Inflammatory macrophage treated with lipopolysaccharide for 1 hour (primary cell): ENCODE data around the gene INPP5A.
"Not testable (repeated sequence)": the region's sequence is repeated elsewhere in the genome, so short reads cannot be mapped to it uniquely, and the experiment has no call there.

Experiments used
- DNase-seq, 2 donors: peaks; one replicate each; pipeline ENCODE4 v3.0.0-alpha.2; 2020 to 2022

Gene INPP5A

DNA sequence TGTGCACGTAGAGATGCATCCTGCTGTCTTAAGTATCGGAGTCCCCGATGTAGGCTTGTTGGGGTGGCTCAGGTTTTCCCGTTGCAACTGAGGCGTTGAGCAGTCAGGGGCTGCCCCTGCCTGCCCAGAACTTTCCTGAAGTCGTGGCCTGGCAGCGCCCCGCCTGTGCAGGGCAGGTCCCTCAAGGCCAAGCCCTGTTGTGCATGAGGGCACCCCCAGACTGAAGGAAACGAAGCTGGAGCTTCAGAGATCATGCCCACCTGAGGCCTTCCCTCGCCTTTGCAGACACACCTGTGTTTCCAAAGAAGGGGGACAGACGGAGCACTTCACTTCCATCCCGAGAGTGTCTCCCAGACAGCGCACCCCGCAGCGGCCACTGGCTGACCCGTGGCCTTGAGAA is 127.3 kb downstream of the INPP5A start:
- no peak for DNase-seq

DNA sequence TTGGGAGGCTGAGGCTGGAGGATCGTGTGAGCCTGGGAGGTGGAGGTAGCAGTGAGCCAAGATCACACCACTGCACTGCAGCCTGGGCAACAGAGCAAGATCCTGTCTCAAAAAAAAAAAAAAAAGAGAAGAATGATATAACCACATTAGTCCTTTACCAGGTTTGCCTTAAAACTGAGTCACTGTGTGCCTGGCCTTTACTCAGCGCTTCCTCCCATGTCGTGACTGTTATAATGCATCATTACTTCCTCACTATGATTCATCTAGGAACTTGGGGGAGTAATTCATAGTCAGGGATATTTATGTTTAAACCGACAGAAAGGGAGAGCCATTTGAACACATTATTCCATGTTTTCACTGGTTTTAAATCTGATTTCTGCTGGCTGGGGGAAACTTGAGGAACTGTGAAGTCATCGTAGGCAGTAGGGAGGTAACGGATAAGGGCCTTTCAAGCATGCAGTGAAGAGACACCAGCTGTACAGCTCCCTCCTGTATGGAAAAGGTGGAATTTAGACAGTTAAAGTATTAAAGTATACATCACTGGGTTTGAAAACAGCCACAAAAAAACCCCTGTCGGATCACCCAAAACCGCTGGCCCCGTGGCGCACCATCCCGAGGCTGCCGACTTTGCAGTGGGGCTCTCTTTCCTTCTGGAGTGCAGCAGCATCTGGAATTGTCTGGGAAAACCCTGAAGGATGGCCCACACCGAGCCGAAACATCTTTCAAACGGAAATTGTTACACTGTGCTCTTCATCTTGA is 128.5 kb downstream of the INPP5A start:
- DNase-seq, result peak; percentile 69 to 87

DNA sequence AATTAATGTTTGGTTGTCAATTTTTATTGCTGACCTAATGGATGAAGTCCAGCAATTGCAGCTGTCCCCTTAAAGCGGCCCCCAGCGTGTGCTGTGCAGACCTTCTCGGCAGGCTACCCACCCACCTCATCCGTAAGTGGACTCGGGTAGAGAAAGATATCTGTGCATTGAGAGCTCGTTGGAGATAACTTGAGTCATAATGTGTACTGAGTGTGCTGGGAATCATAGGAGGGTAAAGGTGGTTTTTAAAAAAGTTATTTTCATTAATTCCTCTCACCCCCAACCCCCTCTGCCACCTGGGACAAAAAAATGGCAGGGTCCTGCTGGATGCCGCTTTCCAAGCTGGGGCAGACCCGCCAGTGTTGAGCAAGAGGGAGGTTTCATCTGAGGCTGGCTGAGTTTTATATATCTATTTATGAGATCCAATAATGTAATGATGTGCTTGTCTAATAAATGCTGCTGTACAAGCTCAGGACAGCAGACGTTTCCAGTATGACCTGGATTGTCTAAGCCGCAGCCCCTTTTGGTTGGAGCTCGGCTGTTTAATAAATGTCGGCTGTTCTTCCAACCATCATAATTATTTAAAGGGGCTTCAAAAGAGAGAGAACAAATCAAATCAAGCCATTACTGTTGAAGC is 129.2 kb downstream of the INPP5A start:
- no peak for DNase-seq

DNA sequence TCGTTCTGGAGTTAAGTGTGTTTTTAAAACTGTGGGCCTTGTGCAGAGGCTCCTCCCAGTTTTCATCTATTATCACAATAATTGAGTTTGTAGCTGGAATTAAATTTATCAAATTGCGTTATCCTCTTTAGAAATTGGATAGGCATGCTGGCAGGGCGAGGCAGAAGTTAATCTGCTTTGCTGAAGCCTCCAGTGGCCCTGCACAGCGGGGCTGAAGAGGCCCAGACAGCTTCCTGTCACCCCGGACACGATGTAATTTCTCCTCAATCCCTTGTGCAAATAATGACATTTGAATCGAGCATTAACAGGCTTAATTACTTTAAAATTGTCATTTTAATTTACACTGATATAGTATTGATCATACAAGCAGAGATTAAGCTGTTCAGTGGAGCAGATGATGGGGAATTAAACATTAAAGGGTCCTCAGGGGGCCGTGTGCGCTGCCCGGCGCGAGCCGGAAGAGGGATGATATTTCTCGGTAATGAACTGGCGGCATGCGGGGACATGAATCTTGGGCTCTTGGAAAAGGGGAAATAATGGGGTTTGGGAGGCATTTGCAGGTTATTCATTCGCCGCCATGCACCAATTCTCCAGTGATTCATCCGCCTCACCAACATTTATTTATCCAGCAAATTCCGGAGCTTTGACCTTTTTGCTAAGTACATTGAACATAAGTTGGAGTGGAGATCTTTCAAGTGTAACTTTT is 129.9 kb downstream of the INPP5A start:
- DNase-seq, result no peak

DNA sequence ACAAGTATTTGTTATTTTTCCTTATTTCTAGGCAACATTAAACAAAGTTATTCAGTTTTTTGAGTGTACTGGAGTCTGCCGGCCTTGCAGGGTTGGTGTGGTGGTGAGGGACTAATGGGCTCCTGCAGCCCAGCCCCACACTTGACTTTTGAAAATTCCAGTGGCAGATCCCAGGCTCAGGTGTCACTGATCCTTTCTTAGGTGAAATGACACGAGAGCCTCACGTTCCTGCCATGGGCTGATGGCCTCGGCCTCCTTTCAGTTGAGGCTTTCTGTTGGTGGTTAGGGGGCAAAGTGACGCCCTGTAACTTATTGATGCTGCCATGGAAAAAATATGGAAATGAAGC is 130.4 kb downstream of the INPP5A start:
- DNase-seq, result no peak

DNA sequence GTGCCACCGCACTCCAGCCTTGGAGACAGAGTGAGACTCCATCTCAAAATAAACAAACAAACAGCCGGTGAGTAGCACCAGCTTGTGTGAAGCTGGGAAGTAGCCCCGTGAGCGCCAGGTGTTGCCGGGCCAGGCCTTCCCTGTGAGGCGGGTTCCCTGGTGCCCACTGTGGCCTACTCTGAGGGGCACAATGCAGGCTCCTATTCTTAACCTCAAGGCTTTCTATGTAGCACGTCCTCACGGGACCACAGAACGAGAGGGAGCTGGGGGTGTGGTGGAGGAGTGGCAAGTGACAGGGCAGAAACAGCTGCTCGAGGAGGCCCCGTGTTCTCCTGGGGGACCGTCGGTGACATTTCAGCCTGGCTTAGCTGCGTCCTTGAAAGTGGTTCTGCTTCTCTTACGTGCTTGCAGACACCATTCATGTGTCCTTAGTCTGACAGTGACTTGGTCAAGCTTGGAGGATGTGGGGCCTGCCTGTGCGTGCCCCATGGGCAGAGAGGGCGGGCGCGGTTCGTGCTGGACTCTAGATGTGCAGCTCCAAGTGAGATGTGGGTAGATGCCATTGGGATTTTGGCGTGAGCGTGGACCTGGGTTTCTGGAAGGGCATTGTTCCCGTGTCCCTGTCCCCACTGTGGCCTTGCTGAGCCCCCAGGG is 131.7 kb downstream of the INPP5A start:
- DNase-seq, result no peak

DNA sequence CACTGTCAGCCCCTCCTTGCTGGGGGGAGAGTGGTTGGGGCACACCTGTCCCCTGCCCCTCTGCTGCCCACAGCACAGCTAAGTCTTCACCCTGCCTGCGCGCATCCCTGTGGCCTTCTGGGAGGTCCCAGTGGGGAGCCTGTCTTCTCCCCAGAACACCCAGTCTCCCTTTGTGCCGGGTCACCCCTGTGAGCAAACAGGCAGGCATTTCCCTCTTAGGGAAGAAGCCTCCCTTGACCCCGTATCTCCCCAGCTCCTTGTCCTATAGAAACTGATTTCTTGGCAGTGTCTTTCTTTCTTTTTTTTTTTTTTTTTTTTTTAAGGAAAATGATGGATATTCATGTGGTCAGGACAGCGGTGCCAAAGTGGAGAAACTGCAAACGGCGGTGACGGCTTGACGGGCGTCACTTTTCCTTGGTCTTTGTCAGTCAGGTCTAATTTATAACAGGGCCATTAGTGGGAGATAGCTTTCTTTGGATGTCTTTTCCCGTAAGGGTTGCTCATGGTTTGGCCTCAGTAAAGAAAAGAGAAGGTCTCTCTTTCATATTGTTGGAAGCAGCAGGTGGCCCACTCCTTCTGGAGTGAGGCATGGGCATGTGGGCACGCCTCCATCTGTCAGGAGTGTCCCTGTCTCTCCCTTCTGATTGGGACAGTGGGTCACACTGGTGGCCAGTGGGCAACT is 133.1 kb downstream of the INPP5A start:
- DNase-seq, result no peak

DNA sequence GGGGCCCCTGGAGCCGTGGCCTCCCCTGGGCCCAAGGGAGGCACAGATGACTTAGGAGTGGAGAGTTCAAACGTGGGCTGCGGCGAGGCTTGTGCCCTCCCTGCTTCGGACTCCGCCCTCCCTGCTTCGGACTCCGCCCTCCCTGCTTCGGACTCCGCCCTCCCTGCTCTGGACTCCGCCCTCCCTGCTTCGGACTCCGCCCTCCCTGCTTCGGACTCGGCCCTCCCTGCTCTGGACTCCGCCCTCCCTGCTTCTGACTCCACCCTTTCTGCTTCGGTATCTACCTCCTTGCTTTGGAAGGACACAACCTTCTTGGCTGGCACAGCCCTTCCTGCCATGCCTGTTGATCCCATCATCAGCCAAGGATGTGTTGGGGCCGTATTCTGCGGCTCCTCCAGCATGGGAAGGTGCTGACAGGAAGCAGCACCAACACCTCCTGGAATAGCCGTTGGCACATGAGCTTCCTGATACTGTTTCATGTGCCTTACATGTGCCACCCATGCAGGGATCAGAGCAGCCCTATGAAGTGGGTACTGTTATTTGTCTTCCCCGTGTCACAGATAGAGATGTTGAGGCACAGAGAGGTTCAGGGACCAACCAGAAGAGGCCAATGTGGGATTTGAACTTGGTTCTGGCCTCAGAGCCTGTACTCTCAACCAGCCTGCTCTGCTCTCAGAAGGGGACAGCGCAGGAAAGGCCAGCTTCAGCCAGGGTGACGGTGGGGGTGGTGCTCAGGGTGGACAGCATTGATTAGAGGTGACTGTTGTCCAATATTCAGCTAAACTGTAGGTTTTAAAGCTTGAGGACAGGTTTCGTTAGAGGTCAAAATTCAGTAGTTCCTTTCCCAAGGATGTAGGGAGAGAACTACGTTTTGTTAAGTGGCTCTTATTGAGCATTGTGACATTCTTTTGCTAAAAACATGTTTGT is 133.9 kb downstream of the INPP5A start:
- no peak for DNase-seq

DNA sequence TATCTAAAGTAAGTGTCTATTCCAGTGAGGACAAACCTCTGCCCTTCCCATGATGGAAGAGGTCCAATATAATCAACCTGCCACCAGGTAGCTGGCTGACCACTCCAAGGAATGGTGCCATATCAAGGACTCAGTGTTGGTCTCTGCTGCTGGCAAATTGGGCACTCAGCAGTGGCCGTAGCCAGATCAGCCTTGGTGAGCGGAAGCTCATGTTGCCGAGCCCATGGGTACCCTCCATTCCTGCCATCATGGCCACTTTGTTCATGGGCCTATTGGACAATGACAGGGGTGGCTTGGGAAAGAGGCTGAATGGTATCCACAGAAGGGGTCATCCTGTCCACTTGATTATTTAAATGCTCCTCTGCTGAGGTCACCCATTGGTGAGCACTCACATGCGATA is 136.2 kb downstream of the INPP5A start:
- DNase-seq, result not testable (repeated sequence)

DNA sequence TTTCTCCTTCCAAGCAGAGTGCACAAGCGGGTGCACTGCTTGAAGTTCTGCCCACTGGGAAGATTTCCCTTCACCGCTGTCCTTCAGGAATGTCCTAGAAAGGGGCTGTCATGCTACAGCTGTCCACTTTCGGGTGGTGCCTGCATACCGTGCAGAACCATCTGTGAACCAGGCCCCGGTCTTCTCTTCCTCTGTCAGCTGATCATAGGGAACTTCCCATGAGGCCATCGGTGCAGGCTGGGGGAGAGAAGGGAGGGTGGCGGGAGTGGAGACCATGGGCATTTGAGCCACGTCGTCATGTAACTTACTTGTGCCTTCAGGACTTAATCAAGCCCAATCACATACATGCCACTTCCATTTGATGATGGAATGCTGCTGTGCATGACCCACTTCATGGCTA is 136.7 kb downstream of the INPP5A start:
- no peak for DNase-seq

DNA sequence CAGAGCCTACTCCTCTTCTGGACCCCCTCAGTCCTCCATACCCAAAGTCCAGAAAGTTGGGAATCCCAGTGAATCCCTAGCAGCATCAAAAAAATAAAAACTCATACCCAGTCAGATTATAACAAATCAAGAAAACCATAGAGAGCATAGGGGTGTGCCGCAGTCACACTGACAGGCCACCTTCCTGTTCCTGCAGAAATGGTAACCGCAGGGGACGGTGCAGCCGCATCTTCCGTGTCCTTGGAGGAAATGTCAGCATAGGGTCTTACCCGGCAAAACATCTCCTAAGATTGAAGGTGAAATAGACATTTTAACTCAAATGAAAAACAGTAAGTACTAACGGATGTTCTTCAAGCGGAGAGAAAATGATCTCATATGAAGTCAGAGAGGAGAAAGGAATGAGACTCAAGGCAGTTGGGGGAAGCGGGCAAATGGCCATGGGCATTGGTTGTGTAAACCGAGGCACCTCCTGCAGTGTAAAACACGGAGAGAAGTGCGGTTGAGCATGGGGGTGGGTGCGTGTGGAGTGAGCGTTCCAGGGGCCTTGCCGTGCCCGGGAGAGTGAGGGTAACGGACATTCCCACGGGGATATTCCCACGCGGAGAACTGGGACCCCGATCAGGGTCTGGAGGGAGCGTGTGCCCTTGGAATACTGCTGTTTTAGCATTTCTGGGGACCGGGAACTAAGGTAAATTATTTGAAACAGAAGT is 137.6 kb downstream of the INPP5A start:
- no peak for DNase-seq

DNA sequence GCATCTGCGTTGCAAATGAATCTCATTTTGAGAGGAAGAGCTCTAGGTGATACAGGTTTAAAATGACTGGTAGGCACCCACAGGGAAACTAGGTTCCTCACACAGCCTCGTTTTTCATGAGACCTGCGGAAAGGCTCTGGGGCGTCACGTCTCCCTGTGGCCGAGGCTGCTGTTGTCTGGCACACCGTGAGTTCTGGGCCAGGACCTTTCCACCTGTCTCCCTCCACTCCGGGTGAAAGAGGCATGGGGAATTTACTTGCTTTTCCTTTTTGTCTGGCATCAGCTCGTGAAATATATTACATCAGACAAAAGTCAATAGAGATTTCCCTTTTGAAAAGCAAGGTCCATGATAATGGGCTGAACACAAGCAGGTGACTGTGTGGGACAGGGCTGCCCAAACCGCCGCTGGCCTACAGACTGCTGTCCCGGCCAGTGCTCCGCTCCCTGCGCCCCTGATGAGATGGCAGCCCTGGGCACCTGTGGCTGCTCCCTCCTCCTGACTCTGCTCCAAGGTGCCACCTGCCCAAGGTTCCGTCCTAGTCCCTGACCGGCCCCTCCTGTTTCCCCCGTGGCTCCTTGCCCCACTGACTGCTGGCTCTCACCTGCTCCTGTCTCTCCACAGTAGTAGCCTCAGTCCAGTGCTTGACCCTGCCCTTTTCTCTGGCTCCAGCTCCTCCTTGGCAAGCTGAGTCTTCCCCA is 138.8 kb downstream of the INPP5A start:
- no peak for DNase-seq

DNA sequence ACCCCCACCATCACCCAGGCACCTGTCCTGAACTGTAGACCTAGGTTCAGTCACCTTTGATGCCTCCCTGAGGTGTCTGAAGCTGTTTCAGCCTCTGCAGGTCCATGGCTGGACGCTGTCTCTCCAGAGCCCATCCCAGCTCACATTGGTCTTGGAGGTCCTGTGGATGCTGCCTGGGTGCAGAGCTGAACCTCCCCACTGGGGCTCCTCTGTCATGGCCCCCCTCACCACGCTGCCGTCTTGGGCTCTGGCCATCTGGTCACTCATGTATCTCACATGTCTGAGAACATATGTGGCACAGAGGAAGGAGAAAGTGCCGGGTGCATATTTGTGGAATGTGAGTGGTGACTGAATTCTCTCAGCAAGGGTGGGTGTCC is 139.5 kb downstream of the INPP5A start:
- DNase-seq, result no peak

DNA sequence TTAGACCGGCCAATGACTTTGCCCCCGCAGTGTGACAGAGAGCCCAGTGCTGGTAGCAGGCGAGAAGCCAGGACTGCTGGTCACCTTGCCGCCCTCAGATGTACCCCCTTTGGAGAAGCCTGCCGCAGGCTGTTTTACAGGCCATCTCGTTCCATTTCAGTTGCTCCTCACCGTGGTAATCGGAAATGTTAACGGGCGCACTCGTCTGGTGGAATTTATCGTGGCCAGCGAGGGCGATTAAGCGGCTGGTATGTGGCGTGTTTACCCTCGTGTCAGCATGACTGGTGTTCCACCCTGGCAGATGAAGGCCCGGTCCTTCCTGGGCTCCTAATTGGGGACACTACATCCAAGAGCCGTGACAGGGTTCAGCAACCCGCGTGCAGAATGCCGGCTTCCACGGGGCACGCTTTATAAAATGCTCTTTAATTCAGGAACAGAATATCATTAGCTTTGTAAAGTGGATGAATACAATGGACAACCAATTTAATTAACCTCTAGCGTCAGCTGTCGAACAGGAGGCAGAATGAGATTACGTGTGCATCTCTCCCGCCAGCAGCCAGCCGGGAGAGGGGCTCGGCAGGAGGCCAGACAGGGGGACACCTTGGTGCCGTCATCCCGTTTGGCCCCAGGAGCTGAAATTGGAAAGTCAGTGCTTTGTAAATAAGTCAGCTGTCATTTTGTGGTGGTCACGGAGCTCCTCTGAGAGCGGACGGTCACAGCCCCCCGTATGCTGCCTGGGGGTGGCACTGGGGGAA is 140.1 kb downstream of the INPP5A start:
- DNase-seq, result no peak

DNA sequence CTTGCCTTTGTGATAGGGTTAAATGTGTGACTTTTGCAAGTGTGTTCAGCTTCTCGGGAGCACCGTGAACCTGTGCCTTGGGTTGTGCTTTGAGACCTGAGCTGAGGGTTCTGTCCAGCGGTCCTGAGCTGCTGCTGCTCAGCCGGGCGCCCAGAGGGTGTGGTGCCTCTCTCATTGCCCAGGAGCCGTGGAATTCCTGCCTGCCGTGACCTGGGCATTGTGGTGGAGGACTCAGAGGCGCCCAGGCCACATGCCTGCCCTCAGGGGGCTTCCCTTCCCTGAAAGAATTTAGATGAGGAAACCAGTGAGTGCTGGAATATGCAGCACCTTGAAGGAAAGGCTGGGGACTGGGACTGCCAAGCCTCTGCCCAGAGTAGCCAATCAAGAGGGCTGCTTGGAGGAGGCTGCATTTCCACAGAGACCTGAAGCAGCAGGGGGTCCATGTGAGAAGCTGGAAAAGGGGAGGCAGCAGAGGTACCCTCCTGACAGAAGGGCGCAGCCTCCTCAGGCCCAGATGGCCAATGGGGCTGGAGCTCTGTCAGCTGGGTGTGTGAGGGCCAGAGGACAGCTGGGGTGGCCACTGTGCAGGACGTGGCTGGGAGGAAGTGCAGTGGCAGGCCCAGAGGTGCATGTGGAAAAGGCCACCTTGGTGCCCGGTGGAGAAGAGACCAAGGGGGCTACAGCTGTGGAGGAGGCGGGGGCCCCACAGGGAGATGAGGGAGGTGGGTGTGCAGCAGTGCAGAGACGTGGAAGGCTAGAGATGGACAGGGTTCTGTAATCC is 141.0 kb downstream of the INPP5A start:
- DNase-seq, result no peak

DNA sequence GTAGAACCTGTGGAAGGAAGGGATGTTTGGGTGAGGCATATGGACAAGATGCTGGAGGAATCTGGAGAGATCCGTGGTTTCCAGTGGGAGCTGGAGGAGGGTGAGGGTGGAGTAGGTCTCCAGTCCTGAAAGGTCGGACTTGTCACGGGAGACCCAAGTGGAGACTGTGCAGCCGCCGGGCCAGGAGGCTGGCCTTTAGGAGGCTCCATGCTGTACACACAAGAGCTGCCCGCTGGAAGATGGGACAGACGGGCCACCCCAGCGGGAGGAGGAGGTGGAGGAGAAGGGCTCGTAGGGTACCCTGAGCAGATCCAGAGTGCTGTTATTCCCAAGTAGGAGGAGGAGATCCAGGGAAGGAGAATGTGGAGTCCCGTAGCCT is 141.6 kb downstream of the INPP5A start:
- no peak for DNase-seq

DNA sequence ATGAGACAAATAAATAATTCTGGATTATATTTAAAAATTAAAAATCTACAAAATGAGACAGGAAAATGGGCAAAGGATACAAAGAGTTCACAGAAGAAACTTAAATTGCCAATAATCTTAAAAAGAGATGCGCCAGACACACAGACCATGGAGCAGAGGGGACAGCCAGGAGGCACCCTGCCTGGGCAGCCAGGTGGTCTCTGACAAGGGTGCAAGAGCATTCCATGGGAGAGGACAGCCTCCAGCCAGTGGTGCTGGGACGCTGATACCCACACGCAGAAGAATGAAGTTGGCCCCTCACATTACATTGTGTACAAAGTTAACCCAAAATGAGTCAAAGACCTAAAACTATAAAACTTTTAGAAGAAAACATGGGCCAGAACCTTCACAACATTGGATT is 142.1 kb downstream of the INPP5A start:
- no peak for DNase-seq

DNA sequence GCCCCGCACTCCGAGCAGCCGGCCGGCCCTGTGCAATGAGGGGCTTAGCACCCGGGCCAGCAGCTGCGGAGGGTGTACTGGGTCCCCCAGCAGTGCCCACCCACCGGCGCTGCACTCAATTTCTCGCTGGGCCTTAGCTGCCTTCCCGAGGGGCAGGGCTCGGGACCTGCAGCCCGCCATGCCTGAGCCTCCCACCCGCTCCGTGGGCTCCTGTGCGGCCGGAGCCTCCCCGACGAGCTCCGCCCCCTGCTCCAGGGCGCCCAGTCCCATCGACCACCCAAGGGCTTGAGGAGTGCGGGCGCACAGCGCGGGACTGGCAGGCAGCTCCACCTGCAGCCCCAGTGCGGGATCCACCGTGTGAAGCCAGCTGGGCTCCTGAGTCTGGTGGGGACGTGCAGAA is 143.2 kb downstream of the INPP5A start:
- DNase-seq, result not testable (repeated sequence)
